ENCODE data around the gene CALHM3. TPM values are rescaled to one million over a fixed set of nuclear protein-coding genes. Genes with fewer than 3 reads are reported as not detected.

The CALHM3 gene
- total and polyA plus RNA-seq, 2 of the 13 experiments (the other 11 are each of a cell fraction or from before 2014, with no cell fraction given), result not detected

GRCh38 chr10:103512591-103513379, 33.7 kb upstream of the CALHM3 start (continued):
- TF ChIP-seq ZNF574 (CRISPR knock-in tag; IDR thresholded peaks at IDR 0.05) (0 out of 2 replicates have a peak, but pooled peaks have one; percentile 27), ETV5 (CRISPR knock-in tag; IDR thresholded peaks at IDR 0.05; ENCODE audit: borderline replicate concordance) (peak; percentile 67; the same call in 1 of the 2 replicates), ZFP90 (CRISPR knock-in tag; IDR thresholded peaks at IDR 0.05; ENCODE audit: borderline replicate concordance) (no peak), SP5 (CRISPR knock-in tag; IDR thresholded peaks at IDR 0.05; ENCODE audit: borderline replicate concordance, low read depth) (peak; percentile 22; the same call in 1 of the 2 replicates), ZNF746 (CRISPR knock-in tag; IDR thresholded peaks at IDR 0.05) (peak; percentile 89), GATAD2A (CRISPR knock-in tag; IDR thresholded peaks at IDR 0.05) (0 out of 2 replicates have a peak, but pooled peaks have one; percentile 18), ZNF580 (CRISPR knock-in tag; IDR thresholded peaks at IDR 0.05; ENCODE audit: borderline replicate concordance, low read depth) (0 out of 2 replicates have a peak, but pooled peaks have one; percentile 44), FOXA3 (CRISPR knock-in tag; IDR thresholded peaks at IDR 0.05) (peak; percentile 29; the same call in 1 of the 2 replicates), ATF3 (CRISPR knock-in tag; IDR thresholded peaks at IDR 0.05) (no peak), RERE (CRISPR knock-in tag; IDR thresholded peaks at IDR 0.05; ENCODE audit: low read depth) (no peak), STAT5B (CRISPR knock-in tag; IDR thresholded peaks at IDR 0.05) (no peak), ZBTB4 (CRISPR knock-in tag; IDR thresholded peaks at IDR 0.05; ENCODE audit: borderline replicate concordance) (no peak), HNRNPK (IDR thresholded peaks at IDR 0.05; ENCODE audit: low read depth, low read length, poor library complexity, severe bottlenecking) (no peak), ZNF160 (CRISPR knock-in tag; IDR thresholded peaks at IDR 0.05) (no peak), ZFP37 (CRISPR knock-in tag; IDR thresholded peaks at IDR 0.05; ENCODE audit: borderline replicate concordance) (no peak), GABPB1 (CRISPR knock-in tag; IDR thresholded peaks at IDR 0.05) (0 out of 2 replicates have a peak, but pooled peaks have one; percentile 13)
